H1 (cell line): ENCODE data around the gene CLINT1. TPM values are rescaled to one million over a fixed set of nuclear protein-coding genes. Genes with fewer than 3 reads are reported as not detected.
A peak's percentile ranks its signal among the peaks of the same experiment; 100 is the strongest.

ENCODE experiments used
- SUZ12 ChIP-seq: fragments of 200-600 bp; sonication (generic); IDR thresholded peaks from 2 replicates; pipeline ENCODE4 v1.6.1; 2012; ENCODE audit warnings: mild to moderate bottlenecking, inconsistent platforms, low read length, moderate library complexity, mixed read lengths
- polyA plus RNA-seq, 7 experiments: library from polyadenylated mRNA; depleted of rRNA in 3 of 7; stranded (reverse) in 5 of 7; unstranded in 2 of 7; fragments of >200 nt in 5 of 7; fragments of 200-250 nt in 2 of 7; gene quantifications; 1 replicate in 5 of 7; 2 replicates in 1 of 7; 4 replicates in 1 of 7; pipeline versions ENCODE4 v1.2.1 to v1.2.3, GENCODE V29; 2011 to 2013; ENCODE audit warnings: missing spikeins in 2 of 7, mixed read lengths in 2 of 7
- total RNA-seq: library from RNA; stranded (reverse); fragmentation: NEBNext Ultra II Directional; extraction: Animal tissue kit (Norgen Biotek cat#: 25700); gene quantifications from 2 replicates; pipeline ENCODE4 v1.2.1, GENCODE V29; 2021

Gene CLINT1
- total and polyA plus RNA-seq, 2 of the 8 experiments (the other 6 are each of a cell fraction or from before 2014, with no cell fraction given) = 85.9 to 140 TPM

GRCh38 chr5:157744051-157745011, 114.6 kb downstream of the CLINT1 start (continued):
- TF ChIP-seq SUZ12 = peak; percentile 23; the same call in 1 of the 2 replicates
